SK-N-SH treated with all-trans-retinoic acid at 6 μM for 48 hours (cell line): ENCODE results near the gene MAST4.

Experiments used
- ATAC-seq: fragments of 200-7000 bp; cut with Tn5 transposase; 3 replicates; pipeline ENCODE4 v1.9.1; 2020; ENCODE audit warnings: mild to moderate bottlenecking, moderate library complexity
- ARNTL ChIP-seq: fragments of 450-650 bp; formaldehyde crosslinking; IDR thresholded peaks from 2 replicates; pipeline ENCODE4 v1.5.0; 2020; ENCODE audit warnings: low read depth, mild to moderate bottlenecking, moderate library complexity, borderline replicate concordance
- BACH2 ChIP-seq: fragments of 250-450 bp; sonication (Bioruptor Pico); IDR thresholded peaks from 2 replicates; pipeline ENCODE4 v1.9.0; 2021; ENCODE audit warnings: mild to moderate bottlenecking, borderline replicate concordance
- CREB5 ChIP-seq: fragments of 250-450 bp; sonication (Bioruptor Pico); IDR thresholded peaks from 2 replicates; pipeline ENCODE4 v1.5.1; 2020; ENCODE audit warnings: low read depth, mild to moderate bottlenecking, moderate library complexity
- CSDC2 ChIP-seq: fragments of 250-450 bp; sonication (Bioruptor Pico); IDR thresholded peaks from 2 replicates; pipeline ENCODE4 v1.5.0; 2020; ENCODE audit warnings: mild to moderate bottlenecking, moderate library complexity
- CSRNP3 ChIP-seq: fragments of 250-450 bp; sonication (Bioruptor Pico); IDR thresholded peaks from 2 replicates; pipeline ENCODE4 v1.5.1; 2021; ENCODE audit warnings: mild to moderate bottlenecking, moderate library complexity
- ESRRG ChIP-seq: fragments of 250-450 bp; sonication (Bioruptor Pico); IDR thresholded peaks from 2 replicates; pipeline ENCODE4 v1.6.1; 2021; ENCODE audit warnings: mild to moderate bottlenecking
- GLIS3 ChIP-seq: fragments of 250-450 bp; sonication (Bioruptor Pico); IDR thresholded peaks from 2 replicates; pipeline ENCODE4 v1.5.0; 2020; ENCODE audit warnings: mild to moderate bottlenecking, moderate library complexity
- ISL1 ChIP-seq: fragments of 250-450 bp; sonication (Bioruptor Pico); IDR thresholded peaks from 2 replicates; pipeline ENCODE4 v2.1.2; 2022; ENCODE audit warnings: mild to moderate bottlenecking, moderate library complexity
- POU6F1 ChIP-seq: fragments of 250-450 bp; sonication (Bioruptor Pico); IDR thresholded peaks from 2 replicates; pipeline ENCODE4 v1.8.0; 2021; ENCODE audit warnings: low read depth, mild to moderate bottlenecking, moderate library complexity, borderline replicate concordance
- PPARA ChIP-seq: fragments of 250-450 bp; sonication (Bioruptor Pico); IDR thresholded peaks from 2 replicates; pipeline ENCODE4 v1.5.0; 2020; ENCODE audit warnings: mild to moderate bottlenecking, borderline replicate concordance
- RARB ChIP-seq: fragments of 250-450 bp; sonication (Bioruptor Pico); IDR thresholded peaks from 2 replicates; pipeline ENCODE4 v1.8.0; 2021; ENCODE audit warnings: mild to moderate bottlenecking, moderate library complexity
- SNAI2 ChIP-seq: fragments of 250-450 bp; sonication (Bioruptor Pico); IDR thresholded peaks from 2 replicates; pipeline ENCODE4 v1.5.0; 2020; ENCODE audit warnings: mild to moderate bottlenecking, moderate library complexity
- TCF4 ChIP-seq: fragments of 250-450 bp; sonication (Bioruptor Pico); IDR thresholded peaks from 2 replicates; pipeline ENCODE4 v1.8.0; 2021; ENCODE audit warnings: mild to moderate bottlenecking, moderate library complexity, borderline replicate concordance
- TOX ChIP-seq: fragments of 250-450 bp; sonication (Bioruptor Pico); IDR thresholded peaks from 2 replicates; pipeline ENCODE4 v1.8.0; 2021; ENCODE audit warnings: mild to moderate bottlenecking, moderate library complexity, borderline replicate concordance
- ZC3H10 ChIP-seq: fragments of 250-450 bp; sonication (Bioruptor Pico); IDR thresholded peaks from 2 replicates; pipeline ENCODE4 v1.5.1; 2021; ENCODE audit warnings: mild to moderate bottlenecking, moderate library complexity
- ZFP30 ChIP-seq: fragments of 450-650 bp; formaldehyde crosslinking; IDR thresholded peaks from 2 replicates; pipeline ENCODE4 v1.5.0; 2022; ENCODE audit warnings: mild to moderate bottlenecking, moderate library complexity
- ZNF565 ChIP-seq: fragments of 450-650 bp; formaldehyde crosslinking; conservative IDR thresholded peaks from 2 replicates; pipeline ENCODE4 v1.5.0; 2020; ENCODE audit warnings: low read depth, mild to moderate bottlenecking, moderate library complexity
- ZNF70 ChIP-seq: fragments of 450-650 bp; formaldehyde crosslinking; IDR thresholded peaks from 2 replicates; pipeline ENCODE4 v1.5.0; 2020; ENCODE audit warnings: mild to moderate bottlenecking, moderate library complexity
- ZNF8 ChIP-seq: fragments of 450-650 bp; formaldehyde crosslinking; IDR thresholded peaks from 2 replicates; pipeline ENCODE4 v1.5.0; 2020; ENCODE audit warnings: mild to moderate bottlenecking, moderate library complexity
- TF ChIP-seq, protein P1 (sequence below): fragments of 250-450 bp; sonication (Bioruptor Pico); IDR thresholded peaks from 2 replicates; pipeline ENCODE4 v1.5.0; 2020; ENCODE audit warnings: mild to moderate bottlenecking, moderate library complexity
- TF ChIP-seq, protein P2 (sequence below): fragments of 250-450 bp; sonication (Bioruptor Pico); IDR thresholded peaks from 2 replicates; pipeline ENCODE4 v1.8.0; 2020; ENCODE audit warnings: mild to moderate bottlenecking, moderate library complexity, borderline replicate concordance

MAST4 gene

GRCh38 chr5:66979738-66980137 lies 383.5 kb downstream of the MAST4 start (continued):
- TF ChIP-seq, protein P1, sequence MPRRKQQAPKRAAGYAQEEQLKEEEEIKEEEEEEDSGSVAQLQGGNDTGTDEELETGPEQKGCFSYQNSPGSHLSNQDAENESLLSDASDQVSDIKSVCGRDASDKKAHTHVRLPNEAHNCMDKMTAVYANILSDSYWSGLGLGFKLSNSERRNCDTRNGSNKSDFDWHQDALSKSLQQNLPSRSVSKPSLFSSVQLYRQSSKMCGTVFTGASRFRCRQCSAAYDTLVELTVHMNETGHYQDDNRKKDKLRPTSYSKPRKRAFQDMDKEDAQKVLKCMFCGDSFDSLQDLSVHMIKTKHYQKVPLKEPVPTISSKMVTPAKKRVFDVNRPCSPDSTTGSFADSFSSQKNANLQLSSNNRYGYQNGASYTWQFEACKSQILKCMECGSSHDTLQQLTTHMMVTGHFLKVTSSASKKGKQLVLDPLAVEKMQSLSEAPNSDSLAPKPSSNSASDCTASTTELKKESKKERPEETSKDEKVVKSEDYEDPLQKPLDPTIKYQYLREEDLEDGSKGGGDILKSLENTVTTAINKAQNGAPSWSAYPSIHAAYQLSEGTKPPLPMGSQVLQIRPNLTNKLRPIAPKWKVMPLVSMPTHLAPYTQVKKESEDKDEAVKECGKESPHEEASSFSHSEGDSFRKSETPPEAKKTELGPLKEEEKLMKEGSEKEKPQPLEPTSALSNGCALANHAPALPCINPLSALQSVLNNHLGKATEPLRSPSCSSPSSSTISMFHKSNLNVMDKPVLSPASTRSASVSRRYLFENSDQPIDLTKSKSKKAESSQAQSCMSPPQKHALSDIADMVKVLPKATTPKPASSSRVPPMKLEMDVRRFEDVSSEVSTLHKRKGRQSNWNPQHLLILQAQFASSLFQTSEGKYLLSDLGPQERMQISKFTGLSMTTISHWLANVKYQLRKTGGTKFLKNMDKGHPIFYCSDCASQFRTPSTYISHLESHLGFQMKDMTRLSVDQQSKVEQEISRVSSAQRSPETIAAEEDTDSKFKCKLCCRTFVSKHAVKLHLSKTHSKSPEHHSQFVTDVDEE: no peak
- TF ChIP-seq ZC3H10 (CRISPR knock-in tag) (no peak), SNAI2 (CRISPR knock-in tag) (no peak), ESRRG (CRISPR knock-in tag) (no peak), ARNTL (CRISPR knock-in tag) (no peak)

- TF ChIP-seq ZC3H10 (CRISPR knock-in tag) (no peak), ZNF8 (CRISPR knock-in tag) (no peak), CREB5 (CRISPR knock-in tag) (no peak), ARNTL (CRISPR knock-in tag) (no peak), ISL1 (no peak), ZNF70 (CRISPR knock-in tag) (no peak), ZNF565 (CRISPR knock-in tag) (no peak), GLIS3 (CRISPR knock-in tag) (no peak), PPARA (CRISPR knock-in tag) (no peak), TCF4 (no peak), SNAI2 (CRISPR knock-in tag) (no peak), RARB (CRISPR knock-in tag) (no peak), CSRNP3 (CRISPR knock-in tag) (no peak), ZFP30 (CRISPR knock-in tag) (no peak), POU6F1 (no peak), TOX (no peak), BACH2 (no peak), CSDC2 (CRISPR knock-in tag) (no peak)
- TF ChIP-seq, protein P2, sequence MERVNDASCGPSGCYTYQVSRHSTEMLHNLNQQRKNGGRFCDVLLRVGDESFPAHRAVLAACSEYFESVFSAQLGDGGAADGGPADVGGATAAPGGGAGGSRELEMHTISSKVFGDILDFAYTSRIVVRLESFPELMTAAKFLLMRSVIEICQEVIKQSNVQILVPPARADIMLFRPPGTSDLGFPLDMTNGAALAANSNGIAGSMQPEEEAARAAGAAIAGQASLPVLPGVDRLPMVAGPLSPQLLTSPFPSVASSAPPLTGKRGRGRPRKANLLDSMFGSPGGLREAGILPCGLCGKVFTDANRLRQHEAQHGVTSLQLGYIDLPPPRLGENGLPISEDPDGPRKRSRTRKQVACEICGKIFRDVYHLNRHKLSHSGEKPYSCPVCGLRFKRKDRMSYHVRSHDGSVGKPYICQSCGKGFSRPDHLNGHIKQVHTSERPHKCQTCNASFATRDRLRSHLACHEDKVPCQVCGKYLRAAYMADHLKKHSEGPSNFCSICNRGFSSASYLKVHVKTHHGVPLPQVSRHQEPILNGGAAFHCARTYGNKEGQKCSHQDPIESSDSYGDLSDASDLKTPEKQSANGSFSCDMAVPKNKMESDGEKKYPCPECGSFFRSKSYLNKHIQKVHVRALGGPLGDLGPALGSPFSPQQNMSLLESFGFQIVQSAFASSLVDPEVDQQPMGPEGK (CRISPR knock-in tag): no peak
- TF ChIP-seq, protein P1: no peak
- ATAC-seq: no peak
Observed at GRCh38 chr5:66981266-66982055, 385.3 kb downstream of the MAST4 start.
